ENCODE data around the gene CFB. TPM values are rescaled to one million over a fixed set of nuclear protein-coding genes. Genes with fewer than 3 reads are reported as not detected.
A peak's percentile ranks its signal among the peaks of the same experiment; 100 is the strongest.

CFB gene
- total and polyA plus RNA-seq, 4 donors = 2,016 to 3,272 (median 3,140) TPM

GRCh38 chr6:31949926-31950548 is 4.1 kb downstream of the CFB start:
- WGBS = 92% methylated on average over 7 of the region's 7 CpGs
- H3K36me3 ChIP-seq (ENCODE audit: control insufficient read depth in 4 of 4, insufficient read depth in 3 of 4, low read depth in 1 of 4, low read length in 3 of 4) = peaks cover 8 to 62% (median 45%) of the 10 kb centered on the region in 4 donors
- no peak for DNase-seq (ENCODE audit: low spot score)

GRCh38 chr6:31952140-31952805 is 6.4 kb downstream of the CFB start:
- Histone ChIP-seq H3K9ac (ENCODE audit: low read depth in 1 of 2, low read length in 2 of 2) (no peak overlapping the region), H3K27ac (ENCODE audit: low read depth in 1 of 2, low read length in 2 of 2) (peak overlapping the region in 1 of 2 donors; percentile 19)
- DNase-seq (ENCODE audit: low spot score) = peak; percentile 66
- TF ChIP-seq GABPA (IDR thresholded peaks at IDR 0.05 in 1 of 2, conservative IDR thresholded peaks at IDR 0.05 in 1 of 2) = no peak
- no peak for TF ChIP-seq TAF1 (conservative IDR thresholded peaks at IDR 0.05)
- TF ChIP-seq MAX (IDR thresholded peaks at IDR 0.05) = no peak
- TF ChIP-seq HNF4A (conservative IDR thresholded peaks at IDR 0.05) = no peak
- no peak for TF ChIP-seq ATF3 (IDR thresholded peaks at IDR 0.05)
- no peak for TF ChIP-seq JUND (IDR thresholded peaks at IDR 0.05)
- no peak for TF ChIP-seq FOXA2 (IDR thresholded peaks at IDR 0.05)
- no peak for TF ChIP-seq EGR1 (IDR thresholded peaks at IDR 0.05; ENCODE audit: low read depth in 2 of 2)
- TF ChIP-seq SP1 (IDR thresholded peaks at IDR 0.05) = no peak
- no peak for TF ChIP-seq NR2F2 (IDR thresholded peaks at IDR 0.05)
- no peak for TF ChIP-seq ZBTB33 (IDR thresholded peaks at IDR 0.05)
- TF ChIP-seq YY1 (IDR thresholded peaks at IDR 0.05) = no peak
- TF ChIP-seq FOXA1 (IDR thresholded peaks at IDR 0.05) = no peak
- peak; percentile 72 to 84 for TF ChIP-seq RAD21 (IDR thresholded peaks at IDR 0.05)
- peak in 1 of 2 donors; percentile 26 for TF ChIP-seq RXRA (IDR thresholded peaks at IDR 0.05)
- peak; percentile 65 for TF ChIP-seq CTCF (IDR thresholded peaks at IDR 0.05; ENCODE audit: low read depth, low read length, missing input control)
- TF ChIP-seq HNF4G (IDR thresholded peaks at IDR 0.05) = no peak

More at GRCh38 chr6:31949926-31950548, 4.1 kb downstream of the CFB start:
- Histone ChIP-seq H3K4me3 (ENCODE audit: low read depth in 1 of 3, low read length in 3 of 3) (no peak overlapping the region), H3K27me3 (ENCODE audit: control insufficient read depth in 4 of 4, insufficient read depth in 4 of 4, low read length in 3 of 4) (no peaks in the 10 kb centered on the region), H3K4me1 (ENCODE audit: control insufficient read depth in 4 of 4, insufficient read depth in 4 of 4, low read length in 3 of 4) (peaks cover 2 to 32% (median 20%) of the 10 kb centered on the region in 4 donors), H3K9ac (ENCODE audit: low read depth in 1 of 2, low read length in 2 of 2) (no peak overlapping the region), H3K9me3 (ENCODE audit: control insufficient read depth in 4 of 4, low read length in 3 of 4) (no peaks in the 10 kb centered on the region), H3K27ac (ENCODE audit: low read depth in 1 of 2, low read length in 2 of 2) (peak overlapping the region; percentile 8 to 41)
- TF ChIP-seq ATF3 (IDR thresholded peaks at IDR 0.05) (no peak), REST (IDR thresholded peaks at IDR 0.05) (no peak)

More at GRCh38 chr6:31952140-31952805, 6.4 kb downstream of the CFB start:
- no peak overlapping the region for H3K4me3 ChIP-seq (ENCODE audit: low read depth in 1 of 3, low read length in 3 of 3)
- no peaks in the 10 kb centered on the region for H3K9me3 ChIP-seq (ENCODE audit: control insufficient read depth in 4 of 4, low read length in 3 of 4)
- H3K36me3 ChIP-seq (ENCODE audit: control insufficient read depth in 4 of 4, insufficient read depth in 3 of 4, low read depth in 1 of 4, low read length in 3 of 4) = peaks cover 8 to 77% (median 51%) of the 10 kb centered on the region in 4 donors
- H3K27me3 ChIP-seq (ENCODE audit: control insufficient read depth in 4 of 4, insufficient read depth in 4 of 4, low read length in 3 of 4) = no peaks in the 10 kb centered on the region
- H3K4me1 ChIP-seq (ENCODE audit: control insufficient read depth in 4 of 4, insufficient read depth in 4 of 4, low read length in 3 of 4) = peaks cover 0 to 28% (median 16%) of the 10 kb centered on the region in 4 donors
- 50% methylated on average over 5 of the region's 5 CpGs for WGBS
